Measurements from ENCODE around the gene NAGS.

DNA sequence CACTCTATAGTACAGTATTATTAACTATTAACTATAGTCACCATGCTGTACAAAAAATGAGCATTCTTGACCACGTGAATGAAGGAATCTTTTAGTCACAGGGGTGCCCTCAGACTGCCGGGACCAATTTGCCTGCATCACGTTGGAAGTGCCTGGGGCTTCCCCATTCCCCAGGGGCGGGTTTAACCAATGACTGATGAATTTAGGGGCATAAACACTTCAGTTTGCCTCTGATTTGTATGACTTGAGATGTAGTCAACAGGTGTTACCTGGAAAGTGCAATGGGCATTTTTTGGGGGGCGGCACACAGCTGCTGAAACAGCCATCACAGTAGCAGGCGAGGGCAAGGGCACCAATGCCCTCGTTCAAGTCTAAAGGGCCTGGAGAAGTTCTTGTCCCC is 41.9 kb upstream of the NAGS start:
- TF ChIP-seq, protein P1, sequence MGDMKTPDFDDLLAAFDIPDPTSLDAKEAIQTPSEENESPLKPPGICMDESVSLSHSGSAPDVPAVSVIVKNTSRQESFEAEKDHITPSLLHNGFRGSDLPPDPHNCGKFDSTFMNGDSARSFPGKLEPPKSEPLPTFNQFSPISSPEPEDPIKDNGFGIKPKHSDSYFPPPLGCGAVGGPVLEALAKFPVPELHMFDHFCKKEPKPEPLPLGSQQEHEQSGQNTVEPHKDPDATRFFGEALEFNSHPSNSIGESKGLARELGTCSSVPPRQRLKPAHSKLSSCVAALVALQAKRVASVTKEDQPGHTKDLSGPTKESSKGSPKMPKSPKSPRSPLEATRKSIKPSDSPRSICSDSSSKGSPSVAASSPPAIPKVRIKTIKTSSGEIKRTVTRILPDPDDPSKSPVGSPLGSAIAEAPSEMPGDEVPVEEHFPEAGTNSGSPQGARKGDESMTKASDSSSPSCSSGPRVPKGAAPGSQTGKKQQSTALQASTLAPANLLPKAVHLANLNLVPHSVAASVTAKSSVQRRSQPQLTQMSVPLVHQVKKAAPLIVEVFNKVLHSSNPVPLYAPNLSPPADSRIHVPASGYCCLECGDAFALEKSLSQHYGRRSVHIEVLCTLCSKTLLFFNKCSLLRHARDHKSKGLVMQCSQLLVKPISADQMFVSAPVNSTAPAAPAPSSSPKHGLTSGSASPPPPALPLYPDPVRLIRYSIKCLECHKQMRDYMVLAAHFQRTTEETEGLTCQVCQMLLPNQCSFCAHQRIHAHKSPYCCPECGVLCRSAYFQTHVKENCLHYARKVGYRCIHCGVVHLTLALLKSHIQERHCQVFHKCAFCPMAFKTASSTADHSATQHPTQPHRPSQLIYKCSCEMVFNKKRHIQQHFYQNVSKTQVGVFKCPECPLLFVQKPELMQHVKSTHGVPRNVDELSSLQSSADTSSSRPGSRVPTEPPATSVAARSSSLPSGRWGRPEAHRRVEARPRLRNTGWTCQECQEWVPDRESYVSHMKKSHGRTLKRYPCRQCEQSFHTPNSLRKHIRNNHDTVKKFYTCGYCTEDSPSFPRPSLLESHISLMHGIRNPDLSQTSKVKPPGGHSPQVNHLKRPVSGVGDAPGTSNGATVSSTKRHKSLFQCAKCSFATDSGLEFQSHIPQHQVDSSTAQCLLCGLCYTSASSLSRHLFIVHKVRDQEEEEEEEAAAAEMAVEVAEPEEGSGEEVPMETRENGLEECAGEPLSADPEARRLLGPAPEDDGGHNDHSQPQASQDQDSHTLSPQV (IDR thresholded peaks at IDR 0.05), result no peak
- TF ChIP-seq ESRRA (IDR thresholded peaks at IDR 0.05; ENCODE audit: low read length) (no peak), CHD1 (IDR thresholded peaks at IDR 0.05; ENCODE audit: low read depth, low read length) (no peak), RAD21 (IDR thresholded peaks at IDR 0.05; ENCODE audit: insufficient read depth, low read depth, low read length) (no peak), MTA2 (IDR thresholded peaks at IDR 0.05; ENCODE audit: low read depth) (no peak), TCF7 (IDR thresholded peaks at IDR 0.05; ENCODE audit: borderline replicate concordance) (no peak), SRF (IDR thresholded peaks at IDR 0.05; ENCODE audit: low read depth in 2 of 2, low read length in 2 of 2) (no peak), ZNF207 (IDR thresholded peaks at IDR 0.05; ENCODE audit: borderline replicate concordance) (no peak), HDAC2 (IDR thresholded peaks at IDR 0.05) (no peak), CHD2 (IDR thresholded peaks at IDR 0.05; ENCODE audit: borderline replicate concordance, low read depth, low read length) (no peak), SP1 (IDR thresholded peaks at IDR 0.05; ENCODE audit: low read depth, low read length) (no peak)
- TF ChIP-seq, protein P2, sequence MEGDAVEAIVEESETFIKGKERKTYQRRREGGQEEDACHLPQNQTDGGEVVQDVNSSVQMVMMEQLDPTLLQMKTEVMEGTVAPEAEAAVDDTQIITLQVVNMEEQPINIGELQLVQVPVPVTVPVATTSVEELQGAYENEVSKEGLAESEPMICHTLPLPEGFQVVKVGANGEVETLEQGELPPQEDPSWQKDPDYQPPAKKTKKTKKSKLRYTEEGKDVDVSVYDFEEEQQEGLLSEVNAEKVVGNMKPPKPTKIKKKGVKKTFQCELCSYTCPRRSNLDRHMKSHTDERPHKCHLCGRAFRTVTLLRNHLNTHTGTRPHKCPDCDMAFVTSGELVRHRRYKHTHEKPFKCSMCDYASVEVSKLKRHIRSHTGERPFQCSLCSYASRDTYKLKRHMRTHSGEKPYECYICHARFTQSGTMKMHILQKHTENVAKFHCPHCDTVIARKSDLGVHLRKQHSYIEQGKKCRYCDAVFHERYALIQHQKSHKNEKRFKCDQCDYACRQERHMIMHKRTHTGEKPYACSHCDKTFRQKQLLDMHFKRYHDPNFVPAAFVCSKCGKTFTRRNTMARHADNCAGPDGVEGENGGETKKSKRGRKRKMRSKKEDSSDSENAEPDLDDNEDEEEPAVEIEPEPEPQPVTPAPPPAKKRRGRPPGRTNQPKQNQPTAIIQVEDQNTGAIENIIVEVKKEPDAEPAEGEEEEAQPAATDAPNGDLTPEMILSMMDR (IDR thresholded peaks at IDR 0.05 in 2 of 3, conservative IDR thresholded peaks at IDR 0.05 in 1 of 3; ENCODE audit: control insufficient read depth in 2 of 3, extremely low read depth in 1 of 3, insufficient read depth in 1 of 3, low read depth in 3 of 3, low read length in 3 of 3), result no peak
- TF ChIP-seq, protein P3, sequence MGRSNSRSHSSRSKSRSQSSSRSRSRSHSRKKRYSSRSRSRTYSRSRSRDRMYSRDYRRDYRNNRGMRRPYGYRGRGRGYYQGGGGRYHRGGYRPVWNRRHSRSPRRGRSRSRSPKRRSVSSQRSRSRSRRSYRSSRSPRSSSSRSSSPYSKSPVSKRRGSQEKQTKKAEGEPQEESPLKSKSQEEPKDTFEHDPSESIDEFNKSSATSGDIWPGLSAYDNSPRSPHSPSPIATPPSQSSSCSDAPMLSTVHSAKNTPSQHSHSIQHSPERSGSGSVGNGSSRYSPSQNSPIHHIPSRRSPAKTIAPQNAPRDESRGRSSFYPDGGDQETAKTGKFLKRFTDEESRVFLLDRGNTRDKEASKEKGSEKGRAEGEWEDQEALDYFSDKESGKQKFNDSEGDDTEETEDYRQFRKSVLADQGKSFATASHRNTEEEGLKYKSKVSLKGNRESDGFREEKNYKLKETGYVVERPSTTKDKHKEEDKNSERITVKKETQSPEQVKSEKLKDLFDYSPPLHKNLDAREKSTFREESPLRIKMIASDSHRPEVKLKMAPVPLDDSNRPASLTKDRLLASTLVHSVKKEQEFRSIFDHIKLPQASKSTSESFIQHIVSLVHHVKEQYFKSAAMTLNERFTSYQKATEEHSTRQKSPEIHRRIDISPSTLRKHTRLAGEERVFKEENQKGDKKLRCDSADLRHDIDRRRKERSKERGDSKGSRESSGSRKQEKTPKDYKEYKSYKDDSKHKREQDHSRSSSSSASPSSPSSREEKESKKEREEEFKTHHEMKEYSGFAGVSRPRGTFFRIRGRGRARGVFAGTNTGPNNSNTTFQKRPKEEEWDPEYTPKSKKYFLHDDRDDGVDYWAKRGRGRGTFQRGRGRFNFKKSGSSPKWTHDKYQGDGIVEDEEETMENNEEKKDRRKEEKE (IDR thresholded peaks at IDR 0.05), result no peak

All from GM12878 (cell line).